Immature natural killer cell (primary cell): Measurements from ENCODE around the gene DDX39A. TPM values are rescaled to one million over a fixed set of nuclear protein-coding genes. Genes with fewer than 3 reads are reported as not detected.
A peak's percentile ranks its signal among the peaks of the same experiment; 100 is the strongest.
"Not testable (repeated sequence)": the region's sequence is repeated elsewhere in the genome, so short reads cannot be mapped to it uniquely, and the experiment has no call there.

Experiments
- DNase-seq, 3 donors: peaks; one replicate each; pipeline ENCODE4 v3.0.0; 2022; ENCODE audit warnings: mixed read lengths in 1 of 3
- H3K27ac Mint-ChIP-seq, 6 donors: one replicate each; pipeline ENCODE4 v1.8.0; 2020; ENCODE audit warnings: mixed read lengths in 6 of 6, mild to moderate bottlenecking in 5 of 6, inconsistent platforms in 4 of 6, moderate library complexity in 3 of 6
- H3K27me3 Mint-ChIP-seq, 3 donors: one replicate each; pipeline ENCODE4 v1.8.0; 2020 to 2021; ENCODE audit warnings: low read depth in 3 of 3, mild to moderate bottlenecking in 3 of 3, mixed read lengths in 3 of 3, moderate library complexity in 3 of 3, inconsistent platforms in 1 of 3
- H3K36me3 Mint-ChIP-seq, 3 donors: one replicate each; pipeline ENCODE4 v1.8.0; 2020; ENCODE audit warnings: mixed read lengths in 3 of 3, inconsistent platforms in 2 of 3, mild to moderate bottlenecking in 2 of 3
- H3K4me1 Mint-ChIP-seq, 2 donors: one replicate each; pipeline ENCODE4 v1.8.0; 2020; ENCODE audit warnings: inconsistent platforms in 2 of 2, mild to moderate bottlenecking in 2 of 2, mixed read lengths in 2 of 2, moderate library complexity in 1 of 2
- H3K4me3 Mint-ChIP-seq, 5 donors: one replicate each; pipeline ENCODE4 v1.8.0; 2020; ENCODE audit warnings: mild to moderate bottlenecking in 5 of 5, mixed read lengths in 5 of 5, inconsistent platforms in 3 of 5, moderate library complexity in 3 of 5
- H3K9me3 Mint-ChIP-seq, 6 donors: one replicate each; pipeline ENCODE4 v1.8.0; 2020; ENCODE audit warnings: mild to moderate bottlenecking in 6 of 6, mixed read lengths in 6 of 6, inconsistent platforms in 4 of 6, moderate library complexity in 3 of 6
- polyA plus RNA-seq, 3 donors: library from polyadenylated mRNA; unstranded; fragments of 300-500 nt; fragmentation: Illumina TruSeq; gene quantifications; one replicate each; pipeline ENCODE4 v1.2.3, GENCODE V29; 2021

DDX39A gene
- polyA plus RNA-seq, 3 donors from 2014 or later = 117 to 177 (median 144) TPM

DNA sequence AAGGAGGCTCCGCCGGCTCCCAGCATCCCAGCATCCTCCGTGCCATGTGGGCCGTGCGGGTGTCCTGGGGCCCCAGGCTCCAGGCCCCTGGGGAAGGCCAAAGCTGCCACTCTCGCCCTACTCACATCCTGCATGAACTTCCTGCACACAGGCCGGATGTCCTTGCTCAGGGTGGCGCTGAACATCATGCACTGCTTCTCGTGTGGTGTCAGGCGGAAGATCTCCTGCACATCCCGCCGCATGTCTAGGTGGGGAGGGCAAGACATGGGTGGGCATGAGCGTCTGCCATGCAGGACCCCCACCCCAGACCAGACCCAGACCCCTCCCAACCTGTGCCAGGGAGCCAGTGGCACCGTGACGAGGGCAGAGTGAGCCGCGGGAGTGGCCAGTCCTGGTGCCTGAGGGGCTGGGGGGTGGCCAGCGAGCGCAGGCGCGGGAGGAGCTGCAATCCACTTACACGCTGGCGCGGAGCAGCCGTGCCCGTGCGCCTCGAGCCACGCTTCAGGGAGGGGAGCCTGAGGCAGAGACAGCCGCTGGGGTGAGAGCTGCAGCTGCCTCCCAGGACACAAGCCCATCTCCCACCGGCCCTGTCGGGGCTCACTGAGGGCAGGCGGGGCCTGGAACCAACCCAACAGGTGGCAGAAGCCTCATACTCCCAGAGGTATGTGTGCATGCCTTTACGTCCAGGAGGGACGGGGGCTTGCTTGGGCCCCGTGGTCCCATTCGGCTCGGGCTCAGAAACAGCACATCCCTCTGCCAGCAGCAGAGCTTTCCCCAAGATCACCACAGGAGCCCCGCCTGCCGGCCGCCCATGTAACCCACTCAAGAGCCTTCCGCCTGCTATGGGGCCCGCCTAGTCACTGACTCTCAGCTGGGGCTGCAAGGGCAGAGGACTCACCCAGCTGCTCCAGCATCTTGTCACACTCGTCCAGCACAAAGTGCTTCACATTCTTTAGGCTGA, 8.8 kb downstream of the DDX39A start:
- H3K4me3 Mint-ChIP-seq = peak overlapping the region; percentile 48 to 79 (median 63)
- peaks cover 74 to 78% (median 76%) of the 10 kb centered on the region in 3 donors for H3K27me3 Mint-ChIP-seq
- peak; percentile 60 to 80 (median 64) for DNase-seq
- peaks cover 7 to 44% (median 14%) of the 10 kb centered on the region in 3 donors for H3K36me3 Mint-ChIP-seq
- H3K27ac Mint-ChIP-seq = peak overlapping the region; percentile 90 to 97 (median 90)
- no peaks in the 10 kb centered on the region for H3K9me3 Mint-ChIP-seq
- H3K4me1 Mint-ChIP-seq = peaks cover 50 to 58% of the 10 kb centered on the region in 2 donors

GRCh38 chr19:14409146-14410023, 9.8 kb downstream of the DDX39A start:
- Mint-ChIP-seq H3K36me3 (peaks cover 12 to 43% (median 14%) of the 10 kb centered on the region in 3 donors), H3K27me3 (peaks cover 80 to 84% (median 82%) of the 10 kb centered on the region in 3 donors), H3K4me3 (peak overlapping the region; percentile 9 to 79 (median 48)), H3K9me3 (no peaks in the 10 kb centered on the region), H3K27ac (peak overlapping the region; percentile 90 to 97 (median 90)), H3K4me1 (peaks cover 43 to 56% of the 10 kb centered on the region in 2 donors)
- peak in 2 of 3 donors; percentile 50 to 66 for DNase-seq

GRCh38 chr19:14408491-14409145, 10.5 kb downstream of the DDX39A start:
- peak in 2 of 3 donors; percentile 36 to 37 for DNase-seq
- H3K36me3 Mint-ChIP-seq = peaks cover 14 to 49% (median 16%) of the 10 kb centered on the region in 3 donors
- peaks cover 81 to 87% (median 84%) of the 10 kb centered on the region in 3 donors for H3K27me3 Mint-ChIP-seq
- H3K27ac Mint-ChIP-seq = peak overlapping the region; percentile 77 to 92 (median 88)
- H3K4me3 Mint-ChIP-seq = peak overlapping the region in 4 of 5 donors; percentile 9 to 51 (median 40)
- H3K4me1 Mint-ChIP-seq = peaks cover 37 to 55% of the 10 kb centered on the region in 2 donors
- no peaks in the 10 kb centered on the region for H3K9me3 Mint-ChIP-seq

DNA sequence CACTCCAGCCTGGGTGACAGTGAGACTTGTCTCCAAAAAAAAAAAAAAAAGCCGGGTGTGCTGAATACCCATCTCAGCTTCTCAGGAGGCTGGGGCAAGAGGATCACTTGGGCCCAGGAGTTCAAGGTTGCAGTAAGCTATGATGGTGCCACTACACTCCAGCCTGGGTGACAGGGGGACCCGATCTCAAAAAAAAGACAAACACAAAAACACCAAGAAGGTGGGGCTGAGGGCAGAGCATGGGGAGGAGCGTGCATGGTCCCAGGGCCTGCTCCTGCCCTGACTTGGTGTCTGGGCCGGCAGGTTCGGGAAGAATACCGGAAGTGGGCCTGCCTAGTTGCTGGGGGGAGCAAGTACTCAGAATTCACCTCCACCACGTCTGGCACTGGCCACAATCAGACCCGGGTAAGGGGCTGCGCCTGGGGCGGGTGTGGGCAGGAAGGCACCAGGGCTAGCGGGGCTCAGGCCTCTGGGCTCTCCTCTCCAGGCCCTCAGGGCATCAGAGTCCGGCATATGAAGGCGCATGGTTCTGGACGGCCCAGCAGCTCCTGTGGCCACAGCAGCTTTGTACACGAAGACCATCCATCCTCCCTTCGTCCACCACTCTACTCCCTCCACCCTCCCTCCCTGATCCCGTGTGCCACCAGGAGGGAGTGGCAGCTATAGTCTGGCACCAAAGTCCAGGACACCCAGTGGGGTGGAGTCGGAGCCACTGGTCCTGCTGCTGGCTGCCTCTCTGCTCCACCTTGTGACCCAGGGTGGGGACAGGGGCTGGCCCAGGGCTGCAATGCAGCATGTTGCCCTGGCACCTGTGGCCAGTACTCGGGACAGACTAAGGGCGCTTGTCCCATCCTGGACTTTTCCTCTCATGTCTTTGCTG, 11.3 kb downstream of the DDX39A start:
- Mint-ChIP-seq H3K9me3 (no peaks in the 10 kb centered on the region), H3K4me3 (peak overlapping the region in 2 of 5 donors; percentile 51 to 63), H3K27me3 (peaks cover 74 to 81% (median 77%) of the 10 kb centered on the region in 3 donors), H3K36me3 (peaks cover 14 to 49% (median 16%) of the 10 kb centered on the region in 3 donors), H3K27ac (peak overlapping the region; percentile 79 to 92 (median 88)), H3K4me1 (peaks cover 29 to 47% of the 10 kb centered on the region in 2 donors)
- peak in 2 of 3 donors; percentile 30 to 31 for DNase-seq

DNA sequence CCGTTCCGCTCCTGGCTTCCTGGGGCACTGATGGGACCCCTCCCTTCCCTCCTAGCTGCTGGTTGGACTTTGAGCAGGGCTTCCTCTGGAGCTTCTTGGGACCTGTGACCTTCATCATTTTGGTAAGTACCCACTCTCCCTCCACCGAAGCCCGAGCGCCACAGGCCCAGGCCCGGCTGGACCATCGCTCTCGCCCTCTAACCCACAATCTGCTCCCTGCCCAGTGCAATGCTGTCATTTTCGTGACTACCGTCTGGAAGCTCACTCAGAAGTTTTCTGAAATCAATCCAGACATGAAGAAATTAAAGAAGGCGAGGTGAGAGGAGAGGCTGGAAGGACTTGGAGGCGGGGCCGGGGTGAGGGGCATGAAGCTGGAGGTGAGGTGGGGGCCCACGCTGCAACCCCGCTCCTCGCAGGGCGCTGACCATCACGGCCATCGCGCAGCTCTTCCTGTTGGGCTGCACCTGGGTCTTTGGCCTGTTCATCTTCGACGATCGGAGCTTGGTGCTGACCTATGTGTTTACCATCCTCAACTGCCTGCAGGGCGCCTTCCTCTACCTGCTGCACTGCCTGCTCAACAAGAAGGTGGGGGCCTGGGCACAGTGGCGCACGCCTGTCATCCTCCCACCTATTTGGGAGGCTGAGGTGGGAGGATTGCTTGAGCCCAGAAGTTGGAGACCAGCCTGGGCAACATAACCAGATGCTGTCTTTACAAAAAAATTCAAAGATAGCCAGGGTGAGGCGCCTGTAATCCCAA, 12.3 kb downstream of the DDX39A start:
- H3K9me3 Mint-ChIP-seq = no peaks in the 10 kb centered on the region
- peaks cover 67 to 80% (median 71%) of the 10 kb centered on the region in 3 donors for H3K27me3 Mint-ChIP-seq
- H3K4me1 Mint-ChIP-seq = peaks cover 26 to 43% of the 10 kb centered on the region in 2 donors
- peaks cover 18 to 53% (median 20%) of the 10 kb centered on the region in 3 donors for H3K36me3 Mint-ChIP-seq
- H3K4me3 Mint-ChIP-seq = no peak overlapping the region
- DNase-seq = peak in 2 of 3 donors; percentile 5 to 6
- H3K27ac Mint-ChIP-seq = peak overlapping the region; percentile 75 to 92 (median 86)

DNA sequence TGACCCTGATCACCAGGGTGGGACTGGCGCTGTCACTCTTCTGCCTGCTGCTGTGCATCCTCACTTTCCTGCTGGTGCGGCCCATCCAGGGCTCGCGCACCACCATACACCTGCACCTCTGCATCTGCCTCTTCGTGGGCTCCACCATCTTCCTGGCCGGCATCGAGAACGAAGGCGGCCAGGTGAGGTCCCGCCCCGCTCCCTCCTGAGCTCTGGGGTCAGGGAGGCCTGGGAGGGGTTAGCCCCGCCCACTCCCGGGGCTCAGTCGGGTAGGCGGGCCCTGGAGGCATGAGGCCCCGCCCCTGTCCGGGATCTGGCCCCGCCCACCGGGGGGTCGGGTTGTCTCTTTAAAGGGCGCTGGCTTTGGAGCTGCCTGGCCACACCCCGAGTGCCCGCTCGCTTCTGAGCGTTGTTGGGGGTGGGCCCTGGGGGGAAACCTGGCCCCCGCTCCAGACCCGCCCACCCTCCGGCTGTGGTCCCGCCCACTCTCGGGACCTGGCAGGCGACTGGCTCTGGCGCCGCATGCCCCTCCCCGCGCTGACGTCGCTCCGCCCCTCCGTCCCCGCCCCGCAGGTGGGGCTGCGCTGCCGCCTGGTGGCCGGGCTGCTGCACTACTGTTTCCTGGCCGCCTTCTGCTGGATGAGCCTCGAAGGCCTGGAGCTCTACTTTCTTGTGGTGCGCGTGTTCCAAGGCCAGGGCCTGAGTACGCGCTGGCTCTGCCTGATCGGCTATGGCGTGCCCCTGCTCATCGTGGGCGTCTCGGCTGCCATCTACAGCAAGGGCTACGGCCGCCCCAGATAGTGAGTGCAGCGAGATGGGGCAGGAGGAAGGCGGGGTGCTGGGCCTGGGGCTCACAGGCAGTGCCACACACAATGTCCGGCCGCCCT, 13.1 kb downstream of the DDX39A start:
- peak overlapping the region; percentile 68 to 92 (median 85) for H3K27ac Mint-ChIP-seq
- peak overlapping the region in 2 of 5 donors; percentile 21 to 48 for H3K4me3 Mint-ChIP-seq
- no peaks in the 10 kb centered on the region for H3K9me3 Mint-ChIP-seq
- DNase-seq = peak; percentile 90 to 92 (median 91)
- peaks cover 18 to 38% of the 10 kb centered on the region in 2 donors for H3K4me1 Mint-ChIP-seq
- H3K27me3 Mint-ChIP-seq = peaks cover 59 to 79% (median 63%) of the 10 kb centered on the region in 3 donors
- H3K36me3 Mint-ChIP-seq = peaks cover 17 to 59% (median 25%) of the 10 kb centered on the region in 3 donors

DNA sequence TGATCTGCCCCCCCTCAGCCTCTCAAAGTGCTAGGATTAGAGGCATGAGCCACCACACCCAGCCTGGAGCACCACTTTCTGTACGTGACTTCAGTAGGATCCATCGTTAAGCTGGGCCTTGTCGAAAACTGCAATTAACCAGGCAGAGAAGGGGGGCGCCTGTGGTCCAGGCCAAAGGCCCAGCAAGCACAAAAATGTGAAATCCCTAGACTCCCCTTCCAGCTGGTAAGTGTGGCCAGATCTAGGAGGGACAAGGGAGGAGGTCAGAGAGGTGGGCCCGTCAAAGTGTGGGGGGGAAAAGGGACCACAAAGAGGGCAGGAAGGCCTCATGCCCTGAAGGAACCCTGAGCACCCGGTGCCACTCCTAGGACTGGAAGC, 13.8 kb downstream of the DDX39A start:
- no peak overlapping the region for H3K4me3 Mint-ChIP-seq
- H3K27ac Mint-ChIP-seq = peak overlapping the region in 5 of 6 donors; percentile 19 to 92 (median 74)
- H3K36me3 Mint-ChIP-seq = peaks cover 17 to 62% (median 25%) of the 10 kb centered on the region in 3 donors
- peaks cover 14 to 35% of the 10 kb centered on the region in 2 donors for H3K4me1 Mint-ChIP-seq
- no peak for DNase-seq
- peaks cover 55 to 75% (median 61%) of the 10 kb centered on the region in 3 donors for H3K27me3 Mint-ChIP-seq
- H3K9me3 Mint-ChIP-seq = no peaks in the 10 kb centered on the region

GRCh38 chr19:14404312-14404711, 14.8 kb downstream of the DDX39A start:
- Mint-ChIP-seq H3K27me3 (peaks cover 45 to 66% (median 51%) of the 10 kb centered on the region in 3 donors), H3K27ac (peak overlapping the region; percentile 38 to 84 (median 77)), H3K4me3 (no peak overlapping the region), H3K9me3 (no peaks in the 10 kb centered on the region), H3K4me1 (peaks cover 4 to 25% of the 10 kb centered on the region in 2 donors), H3K36me3 (peaks cover 10 to 55% (median 21%) of the 10 kb centered on the region in 3 donors)
- peak in 2 of 3 donors; percentile 3 to 5 for DNase-seq

DNA sequence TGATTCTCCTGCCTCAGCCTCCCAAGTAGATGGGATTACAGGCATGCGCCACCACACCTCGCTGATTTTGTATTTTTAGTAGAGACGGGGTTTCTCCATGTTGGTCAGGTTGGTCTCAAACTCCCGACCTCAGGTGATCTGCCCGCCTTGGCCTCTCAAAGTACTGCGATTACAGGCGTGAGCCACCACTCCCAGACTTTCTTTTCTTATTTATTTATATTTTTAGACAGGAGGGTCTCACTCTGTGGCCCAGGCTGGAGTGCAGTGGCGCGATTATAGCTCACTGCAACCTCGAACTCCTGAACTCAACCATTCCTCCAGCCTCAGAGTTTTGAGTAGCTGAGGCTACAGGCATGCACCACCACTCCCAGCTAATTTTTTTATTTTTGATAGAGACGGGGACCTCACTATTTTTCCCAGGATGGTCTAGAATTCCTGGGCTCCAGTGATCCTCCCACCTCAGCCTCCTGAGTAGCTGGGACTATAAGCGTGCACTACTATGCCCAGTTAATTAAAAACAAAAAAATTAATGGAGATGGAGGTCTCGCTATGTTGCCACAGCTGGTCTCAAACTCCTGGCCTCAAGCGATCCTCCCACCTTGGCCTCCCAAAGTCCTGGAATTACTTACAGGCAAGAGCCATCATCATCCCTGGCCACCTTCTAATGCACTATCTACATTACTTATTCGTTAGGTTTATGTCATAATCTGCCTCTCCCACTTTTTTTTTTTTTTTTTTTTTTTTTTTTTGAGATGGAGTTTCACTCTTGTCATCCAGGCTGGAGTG, 15.8 kb downstream of the DDX39A start:
- not testable (repeated sequence) for DNase-seq, H3K9me3 Mint-ChIP-seq, H3K4me3 Mint-ChIP-seq
- Mint-ChIP-seq H3K36me3 (peaks cover 8 to 48% (median 21%) of the 10 kb centered on the region in 3 donors), H3K27me3 (peaks cover 35 to 61% (median 42%) of the 10 kb centered on the region in 3 donors), H3K4me1 (peaks cover 0 to 21% of the 10 kb centered on the region in 2 donors), H3K27ac (peak overlapping the region in 2 of 6 donors; percentile 34 to 84)
